HEK293 (cell line): Measurements from ENCODE around the gene TNIK.

Source experiments
- GLIS1 ChIP-seq: fragments of 450-650 bp; formaldehyde crosslinking; IDR thresholded peaks from 2 replicates; pipeline ENCODE4 v1.5.1; 2016; ENCODE audit warnings: missing biosample characterization, missing genetic modification characterization
- REPIN1 ChIP-seq: fragments of 450-650 bp; formaldehyde crosslinking; IDR thresholded peaks from 2 replicates; pipeline ENCODE4 v1.5.1; 2017; ENCODE audit warnings: missing biosample characterization, missing genetic modification characterization, low read depth
- TF ChIP-seq, protein P1 (sequence below): fragments of 450-650 bp; formaldehyde crosslinking; IDR thresholded peaks from 2 replicates; pipeline ENCODE4 v1.5.1; 2016; ENCODE audit warnings: missing biosample characterization, missing genetic modification characterization
- TF ChIP-seq, protein P2 (sequence below): fragments of 450-650 bp; formaldehyde crosslinking; IDR thresholded peaks from 2 replicates; pipeline ENCODE4 v1.5.1; 2017; ENCODE audit warnings: missing biosample characterization, missing genetic modification characterization
- TF ChIP-seq, protein P3 (sequence below): fragments of 450-650 bp; IDR thresholded peaks from 2 replicates; pipeline ENCODE4 v1.5.1; 2018; ENCODE audit warnings: missing biosample characterization, mild to moderate bottlenecking, missing genetic modification characterization

DNA sequence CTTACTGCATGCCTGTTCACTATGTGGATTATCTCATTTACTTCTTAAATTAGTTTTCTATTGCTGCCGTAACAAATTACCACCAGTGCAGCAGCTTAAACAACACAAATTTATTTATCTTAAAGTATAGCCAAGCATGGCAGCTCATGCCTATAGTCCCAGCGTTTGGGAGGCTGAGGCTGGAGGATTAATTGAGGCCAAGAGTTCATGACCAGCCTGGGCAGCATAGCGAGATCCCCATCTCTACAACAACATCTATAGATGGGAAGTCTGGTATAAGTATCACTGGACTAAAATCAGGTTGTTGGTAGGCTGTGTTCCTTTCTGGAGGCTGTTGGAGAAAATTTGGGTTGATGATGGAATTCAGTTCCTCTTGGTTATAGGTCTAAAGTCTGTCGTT is 438.8 kb downstream of the TNIK start:
- no peak for TF ChIP-seq GLIS1 (tag by site-specific recombination)
- TF ChIP-seq, protein P1, sequence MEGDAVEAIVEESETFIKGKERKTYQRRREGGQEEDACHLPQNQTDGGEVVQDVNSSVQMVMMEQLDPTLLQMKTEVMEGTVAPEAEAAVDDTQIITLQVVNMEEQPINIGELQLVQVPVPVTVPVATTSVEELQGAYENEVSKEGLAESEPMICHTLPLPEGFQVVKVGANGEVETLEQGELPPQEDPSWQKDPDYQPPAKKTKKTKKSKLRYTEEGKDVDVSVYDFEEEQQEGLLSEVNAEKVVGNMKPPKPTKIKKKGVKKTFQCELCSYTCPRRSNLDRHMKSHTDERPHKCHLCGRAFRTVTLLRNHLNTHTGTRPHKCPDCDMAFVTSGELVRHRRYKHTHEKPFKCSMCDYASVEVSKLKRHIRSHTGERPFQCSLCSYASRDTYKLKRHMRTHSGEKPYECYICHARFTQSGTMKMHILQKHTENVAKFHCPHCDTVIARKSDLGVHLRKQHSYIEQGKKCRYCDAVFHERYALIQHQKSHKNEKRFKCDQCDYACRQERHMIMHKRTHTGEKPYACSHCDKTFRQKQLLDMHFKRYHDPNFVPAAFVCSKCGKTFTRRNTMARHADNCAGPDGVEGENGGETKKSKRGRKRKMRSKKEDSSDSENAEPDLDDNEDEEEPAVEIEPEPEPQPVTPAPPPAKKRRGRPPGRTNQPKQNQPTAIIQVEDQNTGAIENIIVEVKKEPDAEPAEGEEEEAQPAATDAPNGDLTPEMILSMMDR (tag by site-specific recombination), result no peak
- TF ChIP-seq, protein P2, sequence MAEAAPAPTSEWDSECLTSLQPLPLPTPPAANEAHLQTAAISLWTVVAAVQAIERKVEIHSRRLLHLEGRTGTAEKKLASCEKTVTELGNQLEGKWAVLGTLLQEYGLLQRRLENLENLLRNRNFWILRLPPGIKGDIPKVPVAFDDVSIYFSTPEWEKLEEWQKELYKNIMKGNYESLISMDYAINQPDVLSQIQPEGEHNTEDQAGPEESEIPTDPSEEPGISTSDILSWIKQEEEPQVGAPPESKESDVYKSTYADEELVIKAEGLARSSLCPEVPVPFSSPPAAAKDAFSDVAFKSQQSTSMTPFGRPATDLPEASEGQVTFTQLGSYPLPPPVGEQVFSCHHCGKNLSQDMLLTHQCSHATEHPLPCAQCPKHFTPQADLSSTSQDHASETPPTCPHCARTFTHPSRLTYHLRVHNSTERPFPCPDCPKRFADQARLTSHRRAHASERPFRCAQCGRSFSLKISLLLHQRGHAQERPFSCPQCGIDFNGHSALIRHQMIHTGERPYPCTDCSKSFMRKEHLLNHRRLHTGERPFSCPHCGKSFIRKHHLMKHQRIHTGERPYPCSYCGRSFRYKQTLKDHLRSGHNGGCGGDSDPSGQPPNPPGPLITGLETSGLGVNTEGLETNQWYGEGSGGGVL (tag by site-specific recombination), result no peak
- TF ChIP-seq REPIN1, result no peak
- TF ChIP-seq, protein P3, sequence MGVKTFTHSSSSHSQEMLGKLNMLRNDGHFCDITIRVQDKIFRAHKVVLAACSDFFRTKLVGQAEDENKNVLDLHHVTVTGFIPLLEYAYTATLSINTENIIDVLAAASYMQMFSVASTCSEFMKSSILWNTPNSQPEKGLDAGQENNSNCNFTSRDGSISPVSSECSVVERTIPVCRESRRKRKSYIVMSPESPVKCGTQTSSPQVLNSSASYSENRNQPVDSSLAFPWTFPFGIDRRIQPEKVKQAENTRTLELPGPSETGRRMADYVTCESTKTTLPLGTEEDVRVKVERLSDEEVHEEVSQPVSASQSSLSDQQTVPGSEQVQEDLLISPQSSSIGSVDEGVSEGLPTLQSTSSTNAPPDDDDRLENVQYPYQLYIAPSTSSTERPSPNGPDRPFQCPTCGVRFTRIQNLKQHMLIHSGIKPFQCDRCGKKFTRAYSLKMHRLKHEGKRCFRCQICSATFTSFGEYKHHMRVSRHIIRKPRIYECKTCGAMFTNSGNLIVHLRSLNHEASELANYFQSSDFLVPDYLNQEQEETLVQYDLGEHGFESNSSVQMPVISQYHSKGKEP, result no peak
